ENCODE results near the gene RBM7.

The RBM7 gene

DNA sequence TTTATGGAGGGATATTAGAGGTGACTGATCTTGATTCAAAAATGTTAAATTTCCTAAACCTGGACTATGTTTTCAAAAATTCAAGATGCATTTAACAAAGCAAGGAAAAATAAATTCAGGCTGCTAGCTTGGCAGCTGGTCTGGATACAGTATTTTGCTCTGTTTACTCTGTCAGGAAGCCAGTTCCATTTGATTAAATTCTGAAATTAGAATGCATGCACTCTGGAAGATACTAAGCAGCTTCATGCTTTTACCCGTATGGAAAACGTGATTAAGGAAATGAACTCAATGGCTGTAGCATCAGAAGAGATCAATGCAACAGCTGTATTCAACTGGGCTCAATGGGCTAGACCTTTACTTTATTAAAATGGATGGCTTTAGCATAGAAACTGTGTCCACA is 14.3 kb upstream of the RBM7 start:
- Histone ChIP-seq H3K27me3 (replicated peaks; ENCODE audit: control insufficient read depth, insufficient read depth, low read length) (no peaks in the 10 kb centered on the region), H3K4me3 (replicated peaks; ENCODE audit: low read depth, low read length) (no peak overlapping the region), H3K36me3 (ENCODE audit: control insufficient read depth, insufficient read depth, low read length) (no peaks in the 10 kb centered on the region)
- no peak for DNase-seq (ENCODE audit: extremely low read depth, insufficient read length)
- TF ChIP-seq, protein P1, sequence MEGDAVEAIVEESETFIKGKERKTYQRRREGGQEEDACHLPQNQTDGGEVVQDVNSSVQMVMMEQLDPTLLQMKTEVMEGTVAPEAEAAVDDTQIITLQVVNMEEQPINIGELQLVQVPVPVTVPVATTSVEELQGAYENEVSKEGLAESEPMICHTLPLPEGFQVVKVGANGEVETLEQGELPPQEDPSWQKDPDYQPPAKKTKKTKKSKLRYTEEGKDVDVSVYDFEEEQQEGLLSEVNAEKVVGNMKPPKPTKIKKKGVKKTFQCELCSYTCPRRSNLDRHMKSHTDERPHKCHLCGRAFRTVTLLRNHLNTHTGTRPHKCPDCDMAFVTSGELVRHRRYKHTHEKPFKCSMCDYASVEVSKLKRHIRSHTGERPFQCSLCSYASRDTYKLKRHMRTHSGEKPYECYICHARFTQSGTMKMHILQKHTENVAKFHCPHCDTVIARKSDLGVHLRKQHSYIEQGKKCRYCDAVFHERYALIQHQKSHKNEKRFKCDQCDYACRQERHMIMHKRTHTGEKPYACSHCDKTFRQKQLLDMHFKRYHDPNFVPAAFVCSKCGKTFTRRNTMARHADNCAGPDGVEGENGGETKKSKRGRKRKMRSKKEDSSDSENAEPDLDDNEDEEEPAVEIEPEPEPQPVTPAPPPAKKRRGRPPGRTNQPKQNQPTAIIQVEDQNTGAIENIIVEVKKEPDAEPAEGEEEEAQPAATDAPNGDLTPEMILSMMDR (IDR thresholded peaks at IDR 0.05; ENCODE audit: insufficient read depth, low read length, poor library complexity, severe bottlenecking) = no peak

DNA sequence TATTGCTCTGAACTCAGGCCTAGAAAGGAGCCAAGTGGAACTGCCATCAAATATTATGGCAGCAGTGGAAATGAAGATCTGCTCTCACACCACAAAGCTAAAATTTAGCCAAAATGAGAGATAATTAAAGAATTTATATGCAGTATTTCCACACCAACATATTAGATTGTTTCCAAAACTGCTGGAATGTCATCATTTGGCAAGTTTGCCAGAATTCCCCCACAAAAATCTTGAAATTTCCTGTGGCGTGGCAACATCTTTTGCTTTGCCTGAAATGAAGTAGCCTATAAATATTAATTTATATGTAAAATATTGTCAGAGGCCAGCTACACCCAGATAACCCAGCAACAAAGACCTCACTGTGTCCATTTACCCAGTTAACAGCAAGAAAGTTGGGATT is 13.9 kb upstream of the RBM7 start:
- Histone ChIP-seq H3K27me3 (replicated peaks; ENCODE audit: control insufficient read depth, insufficient read depth, low read length) (no peaks in the 10 kb centered on the region), H3K36me3 (ENCODE audit: control insufficient read depth, insufficient read depth, low read length) (no peaks in the 10 kb centered on the region), H3K4me3 (replicated peaks; ENCODE audit: low read depth, low read length) (no peak overlapping the region)
- no peak for DNase-seq (ENCODE audit: extremely low read depth, insufficient read length)
- TF ChIP-seq, protein P1 (IDR thresholded peaks at IDR 0.05; ENCODE audit: insufficient read depth, low read length, poor library complexity, severe bottlenecking) = no peak

DNA sequence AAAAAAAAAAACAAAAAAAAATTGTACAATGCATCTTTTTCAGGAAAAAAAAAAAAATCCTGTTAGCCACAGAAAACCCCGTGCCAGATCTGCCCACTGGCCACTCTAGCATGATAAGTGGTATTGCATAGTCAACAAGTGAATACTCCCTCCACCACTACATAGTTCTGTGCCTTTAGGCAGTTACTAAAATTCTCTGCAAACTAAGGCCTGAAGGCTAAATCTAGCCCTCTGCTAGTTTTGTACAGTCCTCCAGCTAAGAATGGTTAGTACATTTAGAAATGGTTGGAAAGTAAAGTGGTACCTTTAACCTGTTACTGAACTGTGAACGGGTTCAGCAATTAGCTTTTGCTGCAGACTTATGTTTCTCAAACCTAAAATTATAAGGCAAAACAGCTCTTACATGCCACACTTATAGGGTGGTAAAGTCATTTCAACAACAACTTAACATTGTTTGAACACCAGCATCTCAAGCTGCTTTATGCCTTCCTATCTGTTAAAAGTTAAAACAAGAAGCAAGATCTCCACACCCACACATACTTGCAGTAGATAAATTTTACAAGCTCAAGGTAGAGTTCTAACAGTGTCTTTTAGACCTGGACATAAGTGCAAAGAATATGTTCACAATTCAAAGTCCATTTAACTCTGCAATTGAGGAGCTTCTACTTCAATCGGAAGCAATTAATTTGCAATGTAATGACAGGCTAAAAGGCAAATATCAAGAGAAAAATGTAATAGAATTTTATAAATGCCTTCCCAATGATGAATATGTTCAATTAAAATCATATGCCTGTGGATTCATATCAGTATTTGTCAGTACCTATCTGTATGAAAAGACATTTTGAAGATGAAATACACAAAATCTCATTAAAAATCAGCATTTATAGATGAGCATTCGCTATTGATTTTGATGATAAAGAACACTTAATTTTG is 7.5 kb upstream of the RBM7 start:
- TF ChIP-seq, protein P1 (IDR thresholded peaks at IDR 0.05; ENCODE audit: insufficient read depth, low read length, poor library complexity, severe bottlenecking) = no peak
- Histone ChIP-seq H3K27me3 (replicated peaks; ENCODE audit: control insufficient read depth, insufficient read depth, low read length) (no peaks in the 10 kb centered on the region), H3K4me3 (replicated peaks; ENCODE audit: low read depth, low read length) (no peak overlapping the region), H3K36me3 (ENCODE audit: control insufficient read depth, insufficient read depth, low read length) (no peaks in the 10 kb centered on the region)
- DNase-seq (ENCODE audit: extremely low read depth, insufficient read length) = no peak

DNA sequence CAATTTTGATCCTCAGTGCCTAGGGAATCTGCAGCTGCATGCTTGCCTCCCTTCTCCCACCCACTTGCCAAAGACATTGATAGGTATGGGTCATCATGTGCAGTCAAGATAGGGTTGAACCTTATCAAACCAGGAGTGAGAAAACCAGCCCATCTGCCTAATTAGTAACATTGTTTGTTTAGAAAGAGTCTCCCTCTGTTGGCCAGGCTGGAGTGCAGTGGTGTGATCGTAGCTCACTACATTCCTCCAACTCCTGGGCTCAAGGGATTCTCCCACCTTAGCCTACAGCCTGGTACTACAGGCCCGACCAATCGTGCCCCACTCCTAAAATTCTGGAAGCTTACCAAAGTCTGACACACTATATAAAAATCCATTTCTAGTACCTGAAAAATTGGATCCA is 4.7 kb upstream of the RBM7 start:
- Histone ChIP-seq H3K4me3 (replicated peaks; ENCODE audit: low read depth, low read length) (no peak overlapping the region), H3K27me3 (replicated peaks; ENCODE audit: control insufficient read depth, insufficient read depth, low read length) (no peaks in the 10 kb centered on the region), H3K36me3 (ENCODE audit: control insufficient read depth, insufficient read depth, low read length) (no peaks in the 10 kb centered on the region)
- DNase-seq (ENCODE audit: extremely low read depth, insufficient read length) = no peak
- TF ChIP-seq, protein P1 (IDR thresholded peaks at IDR 0.05; ENCODE audit: insufficient read depth, low read length, poor library complexity, severe bottlenecking) = peak; percentile 45

DNA sequence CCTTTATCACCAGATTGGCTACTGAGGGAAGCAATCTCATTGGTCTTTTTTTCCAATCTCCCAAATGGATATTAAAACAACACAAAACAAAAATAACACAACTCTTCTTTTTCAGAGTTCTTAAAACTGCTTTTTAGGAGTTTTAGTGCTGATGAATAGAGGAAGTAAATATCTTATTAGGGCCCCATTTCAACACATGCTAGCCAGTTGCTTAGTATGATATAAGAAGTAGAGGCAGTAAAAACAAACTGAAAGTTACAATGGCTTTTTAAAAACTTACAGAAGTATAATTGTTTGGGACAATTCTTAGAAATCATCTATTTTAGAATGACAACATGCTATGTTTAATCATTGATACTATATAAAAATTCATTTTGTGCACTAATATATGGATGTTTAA is 3.5 kb upstream of the RBM7 start:
- no peak overlapping the region for H3K4me3 ChIP-seq (replicated peaks; ENCODE audit: low read depth, low read length)
- H3K27me3 ChIP-seq (replicated peaks; ENCODE audit: control insufficient read depth, insufficient read depth, low read length) = no peaks in the 10 kb centered on the region
- no peaks in the 10 kb centered on the region for H3K36me3 ChIP-seq (ENCODE audit: control insufficient read depth, insufficient read depth, low read length)
- TF ChIP-seq, protein P1 (IDR thresholded peaks at IDR 0.05; ENCODE audit: insufficient read depth, low read length, poor library complexity, severe bottlenecking) = no peak
- DNase-seq (ENCODE audit: extremely low read depth, insufficient read length) = no peak
